GM21737 (cell line): Measurements from ENCODE around the gene MUTYH.

ENCODE experiments used
- ATAC-seq: cut with Tn5 transposase; IDR thresholded peaks from one replicate; pipeline ENCODE4 v1.9.1; 2021; ENCODE audit warnings: mild to moderate bottlenecking, moderate library complexity; ENCODE audit not compliant: unreplicated experiment

The MUTYH gene

GRCh38 chr1:45282351-45282750 lies 57.9 kb downstream of the MUTYH start:
- no peak for ATAC-seq
